ENCODE results near the gene CCL21. TPM values are rescaled to one million over a fixed set of nuclear protein-coding genes. Genes with fewer than 3 reads are reported as not detected.

Gene CCL21
- total RNA-seq (2021) = 0.37 TPM in 1 of 3 replicates, not detected in the others
- Bru-seq, nascent RNA = not detected
- long read RNA-seq, experiment 1 = 0 reads
- long read RNA-seq, experiment 2 = 0 reads
- long read RNA-seq, experiment 3 = 0 reads

GRCh38 chr9:34710023-34710422 is at the start of gene CCL21:
CCL21 (minus strand) TSS chr9:34710136; CDS start chr9:34710066, 70 bp downstream.
- no peaks in the 10 kb centered on the region for H3K36me3 Mint-ChIP-seq
- CTCF ChIA-PET = interaction anchor here (0.7 to 13.3 kb wide), 3 partner anchors 8 to 690 kb away, joined by 3 to 122 read pairs (median 3); no protein-coding TSS in a partner anchor
- no peaks in the 10 kb centered on the region for H3K9me3 Mint-ChIP-seq
- H3K27ac Mint-ChIP-seq = no peak within 1 kb of the TSS
- no peak within 1 kb of the TSS for H3K4me3 Mint-ChIP-seq
- no peaks in the 10 kb centered on the region for H3K4me1 Mint-ChIP-seq
- no peak for DNase-seq (ENCODE audit: low spot score)
- ATAC-seq = no peak
- peaks cover 16% of the 10 kb centered on the region for H3K27me3 Mint-ChIP-seq (ENCODE audit: low read depth)
- TF ChIP-seq ZNF532 (CRISPR knock-in tag; IDR thresholded peaks at IDR 0.05; ENCODE audit: borderline replicate concordance) = no peak
- TF ChIP-seq NR2C2 (CRISPR knock-in tag; IDR thresholded peaks at IDR 0.05) = no peak
- no peak for TF ChIP-seq SOX15 (CRISPR knock-in tag; IDR thresholded peaks at IDR 0.05)
- TF ChIP-seq HMGXB4 (CRISPR knock-in tag; IDR thresholded peaks at IDR 0.05) = no peak
- TF ChIP-seq SP1 (CRISPR knock-in tag; conservative IDR thresholded peaks at IDR 0.05) = no peak
- POLR2A ChIA-PET = no interaction called here

- CTCF ChIA-PET = interaction anchor here (0.5 to 3.7 kb wide), 51 partner anchors 10 to 789 kb away, joined by 3 to 56 read pairs (median 4); partner anchors contain the start of genes CCL21, DNAJB5, FANCG and RPP25L
- DNase-seq (ENCODE audit: low spot score) (no peak), ATAC-seq (no peak)
- no peak overlapping the region for H3K4me3 Mint-ChIP-seq
- H3K4me1 Mint-ChIP-seq = no peaks in the 10 kb centered on the region
- H3K9me3 Mint-ChIP-seq = 0 out of 2 replicates have a peak, but pooled peaks cover 4% of the 10 kb centered on the region
- H3K27me3 Mint-ChIP-seq (ENCODE audit: low read depth) = peaks cover 22% of the 10 kb centered on the region
- no peaks in the 10 kb centered on the region for H3K36me3 Mint-ChIP-seq
- POLR2A ChIA-PET = no interaction called here
- H3K27ac Mint-ChIP-seq = no peak overlapping the region
- no peak for TF ChIP-seq TEAD4 (CRISPR knock-in tag; IDR thresholded peaks at IDR 0.05)
- TF ChIP-seq ZNF121 (CRISPR knock-in tag; IDR thresholded peaks at IDR 0.05) = no peak
- no peak for TF ChIP-seq ZBTB43 (CRISPR knock-in tag; IDR thresholded peaks at IDR 0.05)
- no peak for TF ChIP-seq ATF1 (CRISPR knock-in tag; IDR thresholded peaks at IDR 0.05)
- no peak for TF ChIP-seq ZBTB21 (CRISPR knock-in tag; IDR thresholded peaks at IDR 0.05; ENCODE audit: borderline replicate concordance)
- no peak for TF ChIP-seq ATF6 (CRISPR knock-in tag; IDR thresholded peaks at IDR 0.05)
- TF ChIP-seq ZNF671 (CRISPR knock-in tag; IDR thresholded peaks at IDR 0.05) = no peak
- TF ChIP-seq CDX4 (CRISPR knock-in tag; IDR thresholded peaks at IDR 0.05; ENCODE audit: borderline replicate concordance) = no peak
- TF ChIP-seq CTCF (IDR thresholded peaks at IDR 0.05) = no peak
- TF ChIP-seq ZNF425 (CRISPR knock-in tag; conservative IDR thresholded peaks at IDR 0.05) = no peak
- no peak for TF ChIP-seq JAZF1 (CRISPR knock-in tag; IDR thresholded peaks at IDR 0.05)
- no peak for TF ChIP-seq ZNF232 (CRISPR knock-in tag; IDR thresholded peaks at IDR 0.05)
- no peak for TF ChIP-seq NFYB (CRISPR knock-in tag; conservative IDR thresholded peaks at IDR 0.05; ENCODE audit: low read depth)
These were observed 49.6 kb upstream of the CCL21 start for GRCh38 chr9:34759432-34760134.

Measured in WTC11 (cell line).